ENCODE measurements around the gene KIAA2012.

The KIAA2012 gene

DNA sequence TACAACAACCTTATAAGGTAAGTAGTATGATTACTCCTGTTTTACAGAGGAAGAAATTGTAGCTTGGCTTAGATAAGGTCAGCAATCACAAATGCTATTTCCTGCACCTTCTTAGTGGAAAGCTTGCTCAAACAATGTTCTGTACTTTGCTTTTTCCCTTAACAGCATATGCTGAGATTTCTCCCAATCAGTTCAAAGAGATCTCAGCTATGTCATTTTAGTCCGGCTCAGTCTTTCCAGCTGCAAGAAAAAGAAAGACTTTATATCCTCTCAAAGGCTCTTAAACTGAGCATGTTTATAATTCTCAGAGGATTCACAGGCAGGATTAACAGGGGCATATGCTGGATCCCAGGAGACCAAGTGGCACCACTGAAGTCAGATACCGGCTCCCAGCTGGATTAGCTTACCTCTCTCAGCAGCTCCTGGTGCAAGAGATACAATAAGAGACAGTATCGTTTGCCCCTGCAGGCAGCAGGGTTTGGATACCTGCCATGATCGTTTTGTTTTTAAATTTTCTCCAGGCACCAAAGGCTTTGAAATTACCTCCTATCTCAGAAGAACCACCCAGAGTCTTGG, 29.5 kb downstream of the KIAA2012 start:
- no peak overlapping the region for H3K4me3 ChIP-seq (replicated peaks; ENCODE audit: low read depth, low read length)
- TF ChIP-seq, protein P1, sequence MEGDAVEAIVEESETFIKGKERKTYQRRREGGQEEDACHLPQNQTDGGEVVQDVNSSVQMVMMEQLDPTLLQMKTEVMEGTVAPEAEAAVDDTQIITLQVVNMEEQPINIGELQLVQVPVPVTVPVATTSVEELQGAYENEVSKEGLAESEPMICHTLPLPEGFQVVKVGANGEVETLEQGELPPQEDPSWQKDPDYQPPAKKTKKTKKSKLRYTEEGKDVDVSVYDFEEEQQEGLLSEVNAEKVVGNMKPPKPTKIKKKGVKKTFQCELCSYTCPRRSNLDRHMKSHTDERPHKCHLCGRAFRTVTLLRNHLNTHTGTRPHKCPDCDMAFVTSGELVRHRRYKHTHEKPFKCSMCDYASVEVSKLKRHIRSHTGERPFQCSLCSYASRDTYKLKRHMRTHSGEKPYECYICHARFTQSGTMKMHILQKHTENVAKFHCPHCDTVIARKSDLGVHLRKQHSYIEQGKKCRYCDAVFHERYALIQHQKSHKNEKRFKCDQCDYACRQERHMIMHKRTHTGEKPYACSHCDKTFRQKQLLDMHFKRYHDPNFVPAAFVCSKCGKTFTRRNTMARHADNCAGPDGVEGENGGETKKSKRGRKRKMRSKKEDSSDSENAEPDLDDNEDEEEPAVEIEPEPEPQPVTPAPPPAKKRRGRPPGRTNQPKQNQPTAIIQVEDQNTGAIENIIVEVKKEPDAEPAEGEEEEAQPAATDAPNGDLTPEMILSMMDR (IDR thresholded peaks at IDR 0.05; ENCODE audit: insufficient read depth, low read length, poor library complexity, severe bottlenecking) = no peak
- no peaks in the 10 kb centered on the region for H3K36me3 ChIP-seq (ENCODE audit: control insufficient read depth, insufficient read depth, low read length)
- no peaks in the 10 kb centered on the region; the same call in 1 of the 2 replicates for H3K27me3 ChIP-seq (replicated peaks; ENCODE audit: control insufficient read depth, insufficient read depth, low read length)
- DNase-seq (ENCODE audit: extremely low read depth, insufficient read length) = no peak

GRCh38 chr2:202104286-202104870, 31.3 kb downstream of the KIAA2012 start:
- no peak overlapping the region for H3K4me3 ChIP-seq (replicated peaks; ENCODE audit: low read depth, low read length)
- H3K27me3 ChIP-seq (replicated peaks; ENCODE audit: control insufficient read depth, insufficient read depth, low read length) = no peaks in the 10 kb centered on the region; the same call in none of the 2 replicates
- TF ChIP-seq, protein P1 (IDR thresholded peaks at IDR 0.05; ENCODE audit: insufficient read depth, low read length, poor library complexity, severe bottlenecking) = peak; percentile 88
- DNase-seq (ENCODE audit: extremely low read depth, insufficient read length) = peak; percentile 40
- no peaks in the 10 kb centered on the region for H3K36me3 ChIP-seq (ENCODE audit: control insufficient read depth, insufficient read depth, low read length)

DNA sequence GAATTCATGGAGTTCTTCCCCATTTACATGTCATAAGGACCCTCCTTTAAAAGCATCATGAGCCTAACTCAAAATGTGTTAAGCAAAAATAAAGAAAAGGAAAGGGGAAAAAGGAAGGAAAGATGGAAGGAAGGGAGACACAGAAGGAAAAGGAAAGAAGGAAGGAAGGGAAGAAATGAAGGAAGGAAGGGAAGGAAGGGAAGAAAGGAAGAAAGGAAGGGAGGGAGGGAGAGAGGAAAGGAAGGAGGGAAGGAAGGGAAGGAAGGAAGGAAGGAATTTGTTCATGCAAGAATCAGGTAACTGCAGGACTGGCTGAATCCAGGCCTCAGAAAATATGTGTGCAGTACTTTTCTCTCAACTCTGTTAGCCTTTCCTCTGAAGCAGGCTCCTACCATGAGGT, 32.0 kb downstream of the KIAA2012 start:
- TF ChIP-seq, protein P1 (IDR thresholded peaks at IDR 0.05; ENCODE audit: insufficient read depth, low read length, poor library complexity, severe bottlenecking) = no peak
- H3K27me3 ChIP-seq (replicated peaks; ENCODE audit: control insufficient read depth, insufficient read depth, low read length) = no peaks in the 10 kb centered on the region; the same call in none of the 2 replicates
- H3K36me3 ChIP-seq (ENCODE audit: control insufficient read depth, insufficient read depth, low read length) = no peaks in the 10 kb centered on the region
- DNase-seq (ENCODE audit: extremely low read depth, insufficient read length) = no peak
- no peak overlapping the region for H3K4me3 ChIP-seq (replicated peaks; ENCODE audit: low read depth, low read length)

DNA sequence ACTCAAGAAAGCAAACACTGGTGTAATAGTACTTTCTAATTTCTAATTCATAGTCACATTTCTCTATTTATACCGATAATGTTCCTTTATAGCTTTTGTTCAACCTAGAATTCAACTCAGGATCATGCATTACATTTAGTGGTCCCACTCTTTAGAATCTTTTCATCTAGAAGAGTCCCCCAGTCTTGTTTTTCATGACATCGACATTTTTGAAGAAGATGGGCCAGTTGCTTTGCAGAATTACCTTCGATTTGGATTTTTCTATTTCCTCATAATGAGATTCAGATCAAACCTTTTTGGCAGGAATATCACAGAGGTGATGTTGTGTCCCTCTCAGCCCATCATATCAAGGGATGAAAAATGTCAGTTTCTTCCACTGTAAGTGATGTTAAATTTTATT, 35.3 kb downstream of the KIAA2012 start:
- H3K27me3 ChIP-seq (replicated peaks; ENCODE audit: control insufficient read depth, insufficient read depth, low read length) = no peaks in the 10 kb centered on the region; the same call in none of the 2 replicates
- no peaks in the 10 kb centered on the region for H3K36me3 ChIP-seq (ENCODE audit: control insufficient read depth, insufficient read depth, low read length)
- no peak overlapping the region for H3K4me3 ChIP-seq (replicated peaks; ENCODE audit: low read depth, low read length)
- DNase-seq (ENCODE audit: extremely low read depth, insufficient read length) = no peak
- TF ChIP-seq, protein P1 (IDR thresholded peaks at IDR 0.05; ENCODE audit: insufficient read depth, low read length, poor library complexity, severe bottlenecking) = no peak

DNA sequence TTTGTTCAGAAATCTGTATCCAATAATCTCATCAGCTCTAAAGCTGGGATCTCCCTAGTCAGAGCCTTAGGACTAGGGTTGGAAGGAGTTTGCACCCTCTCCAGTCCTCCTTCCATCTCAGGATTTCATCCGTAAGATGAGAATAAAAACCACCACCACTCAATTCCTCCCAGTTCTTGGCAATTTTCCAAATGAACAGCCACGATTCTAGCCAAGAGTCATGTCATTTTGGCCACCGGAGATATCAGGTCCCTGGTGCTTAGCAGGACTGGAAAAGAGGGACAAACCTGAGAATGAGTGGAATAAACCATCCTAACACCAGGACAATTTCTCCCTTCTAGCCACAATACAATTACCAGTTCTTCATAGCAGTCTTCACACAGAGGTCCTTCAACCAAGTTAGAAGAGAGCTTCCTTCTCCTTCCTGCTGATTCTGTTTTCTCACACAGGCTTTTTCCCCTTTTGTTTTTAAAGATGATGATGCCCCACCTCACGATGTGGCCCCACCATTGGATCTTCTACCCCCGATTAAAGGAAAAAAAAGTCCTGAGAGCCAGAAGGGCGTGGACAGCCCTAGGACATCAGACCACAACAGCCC, 36.2 kb downstream of the KIAA2012 start:
- DNase-seq (ENCODE audit: extremely low read depth, insufficient read length) = no peak
- H3K27me3 ChIP-seq (replicated peaks; ENCODE audit: control insufficient read depth, insufficient read depth, low read length) = no peaks in the 10 kb centered on the region; the same call in none of the 2 replicates
- TF ChIP-seq, protein P1 (IDR thresholded peaks at IDR 0.05; ENCODE audit: insufficient read depth, low read length, poor library complexity, severe bottlenecking) = no peak
- no peak overlapping the region for H3K4me3 ChIP-seq (replicated peaks; ENCODE audit: low read depth, low read length)
- no peaks in the 10 kb centered on the region for H3K36me3 ChIP-seq (ENCODE audit: control insufficient read depth, insufficient read depth, low read length)

All from GM06990 (cell line).